Right atrium auricular region (tissue), 2 donors: Measurements from ENCODE around the gene BHLHA15. TPM values are rescaled to one million over a fixed set of nuclear protein-coding genes. Genes with fewer than 3 reads are reported as not detected.

ENCODE experiments used
- DNase-seq: peaks from one replicate; pipeline ENCODE4 v3.0.0-alpha.2; 2019; ENCODE audit warnings: low spot score
- H3K27ac ChIP-seq, 2 donors: fragments of 200-600 bp; sonication (generic); 1 replicate in 1 of 2; 2 replicates in 1 of 2; pipeline ENCODE4 v1.5.1; 2016 to 2019
- H3K27me3 ChIP-seq, 2 donors: fragments of 200-600 bp; sonication (generic); one replicate each; pipeline versions ENCODE4 v1.5.1 to v1.6.0; 2017 to 2019
- H3K36me3 ChIP-seq: fragments of 200-600 bp; sonication (generic); one replicate; pipeline ENCODE4 v1.5.1; 2016
- H3K4me1 ChIP-seq, 2 donors: fragments of 200-600 bp; sonication (generic); one replicate each; pipeline versions ENCODE4 v1.5.1 to v1.6.0; 2017 to 2019
- H3K4me3 ChIP-seq, 2 donors: fragments of 200-600 bp; sonication (generic); 1 replicate in 1 of 2; 2 replicates in 1 of 2; pipeline ENCODE4 v1.5.1; 2017 to 2019; ENCODE audit warnings: mild to moderate bottlenecking in 1 of 2, moderate library complexity in 1 of 2
- H3K9me3 ChIP-seq, 2 donors: fragments of 200-600 bp; sonication (generic); one replicate each; pipeline ENCODE4 v1.5.1; 2019
- total RNA-seq, 2 donors: library from RNA; depleted of rRNA; stranded (reverse); fragments of >200 nt; gene quantifications; one replicate each; pipeline ENCODE4 v1.1.0, GENCODE V29; 2016
- TF ChIP-seq, protein P1 (sequence below), 2 donors: fragments of 200-600 bp; sonication (generic); IDR thresholded peaks; one replicate each; pipeline ENCODE4 v1.5.1; 2019; ENCODE audit warnings: antibody characterized with exemption in 2 of 2

Gene BHLHA15
- total RNA-seq, 2 donors from 2014 or later: 0.83 TPM; not detected in 1

DNA sequence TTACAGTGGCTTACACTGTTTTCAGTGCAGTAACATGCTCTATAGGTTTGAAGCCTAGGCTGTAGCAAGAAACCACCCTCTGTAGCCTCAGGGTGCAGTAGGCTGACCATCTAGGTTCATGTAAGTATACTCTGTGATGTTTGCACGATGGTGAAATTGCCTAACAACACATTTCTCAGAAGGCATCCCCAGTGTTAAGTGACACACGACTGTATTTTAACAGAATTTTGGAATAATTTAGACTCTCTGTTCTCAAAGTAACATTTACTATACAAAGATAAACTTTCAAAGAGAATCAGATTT lies 44.6 kb upstream of the BHLHA15 start:
- Histone ChIP-seq H3K27me3 (no peaks in the 10 kb centered on the region), H3K4me3 (no peak overlapping the region), H3K36me3 (no peaks in the 10 kb centered on the region), H3K9me3 (no peaks in the 10 kb centered on the region), H3K27ac (no peak overlapping the region), H3K4me1 (peaks cover 0 to 20% of the 10 kb centered on the region in 2 donors)
- no peak for DNase-seq
- TF ChIP-seq, protein P1, sequence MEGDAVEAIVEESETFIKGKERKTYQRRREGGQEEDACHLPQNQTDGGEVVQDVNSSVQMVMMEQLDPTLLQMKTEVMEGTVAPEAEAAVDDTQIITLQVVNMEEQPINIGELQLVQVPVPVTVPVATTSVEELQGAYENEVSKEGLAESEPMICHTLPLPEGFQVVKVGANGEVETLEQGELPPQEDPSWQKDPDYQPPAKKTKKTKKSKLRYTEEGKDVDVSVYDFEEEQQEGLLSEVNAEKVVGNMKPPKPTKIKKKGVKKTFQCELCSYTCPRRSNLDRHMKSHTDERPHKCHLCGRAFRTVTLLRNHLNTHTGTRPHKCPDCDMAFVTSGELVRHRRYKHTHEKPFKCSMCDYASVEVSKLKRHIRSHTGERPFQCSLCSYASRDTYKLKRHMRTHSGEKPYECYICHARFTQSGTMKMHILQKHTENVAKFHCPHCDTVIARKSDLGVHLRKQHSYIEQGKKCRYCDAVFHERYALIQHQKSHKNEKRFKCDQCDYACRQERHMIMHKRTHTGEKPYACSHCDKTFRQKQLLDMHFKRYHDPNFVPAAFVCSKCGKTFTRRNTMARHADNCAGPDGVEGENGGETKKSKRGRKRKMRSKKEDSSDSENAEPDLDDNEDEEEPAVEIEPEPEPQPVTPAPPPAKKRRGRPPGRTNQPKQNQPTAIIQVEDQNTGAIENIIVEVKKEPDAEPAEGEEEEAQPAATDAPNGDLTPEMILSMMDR (IDR thresholded peaks at IDR 0.05): no peak

DNA sequence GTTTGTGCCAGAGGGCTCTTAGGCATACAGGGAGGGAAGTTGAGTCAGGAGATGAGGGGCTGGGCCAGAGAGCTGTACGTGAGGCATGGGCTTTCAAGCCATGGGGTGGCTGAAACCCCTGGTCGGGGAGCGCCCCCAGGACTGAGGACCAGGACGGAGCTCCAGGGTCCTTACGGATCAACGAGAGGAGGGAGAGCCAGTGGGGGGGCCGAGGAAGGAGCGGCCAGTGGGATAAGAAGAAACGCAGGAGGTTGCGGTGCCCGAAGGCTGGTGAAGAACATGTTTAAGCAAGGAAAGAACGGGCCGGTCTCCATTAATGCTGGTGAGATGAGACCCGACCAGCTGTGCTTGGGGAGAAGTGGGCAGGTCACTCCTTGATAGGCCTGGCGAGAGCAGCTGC lies 43.6 kb upstream of the BHLHA15 start:
- no peak for DNase-seq
- Histone ChIP-seq H3K27me3 (no peaks in the 10 kb centered on the region), H3K27ac (no peak overlapping the region), H3K36me3 (peaks cover 5% of the 10 kb centered on the region), H3K9me3 (no peaks in the 10 kb centered on the region), H3K4me3 (no peak overlapping the region), H3K4me1 (peaks cover 0 to 20% of the 10 kb centered on the region in 2 donors)
- TF ChIP-seq, protein P1 (IDR thresholded peaks at IDR 0.05): no peak

DNA sequence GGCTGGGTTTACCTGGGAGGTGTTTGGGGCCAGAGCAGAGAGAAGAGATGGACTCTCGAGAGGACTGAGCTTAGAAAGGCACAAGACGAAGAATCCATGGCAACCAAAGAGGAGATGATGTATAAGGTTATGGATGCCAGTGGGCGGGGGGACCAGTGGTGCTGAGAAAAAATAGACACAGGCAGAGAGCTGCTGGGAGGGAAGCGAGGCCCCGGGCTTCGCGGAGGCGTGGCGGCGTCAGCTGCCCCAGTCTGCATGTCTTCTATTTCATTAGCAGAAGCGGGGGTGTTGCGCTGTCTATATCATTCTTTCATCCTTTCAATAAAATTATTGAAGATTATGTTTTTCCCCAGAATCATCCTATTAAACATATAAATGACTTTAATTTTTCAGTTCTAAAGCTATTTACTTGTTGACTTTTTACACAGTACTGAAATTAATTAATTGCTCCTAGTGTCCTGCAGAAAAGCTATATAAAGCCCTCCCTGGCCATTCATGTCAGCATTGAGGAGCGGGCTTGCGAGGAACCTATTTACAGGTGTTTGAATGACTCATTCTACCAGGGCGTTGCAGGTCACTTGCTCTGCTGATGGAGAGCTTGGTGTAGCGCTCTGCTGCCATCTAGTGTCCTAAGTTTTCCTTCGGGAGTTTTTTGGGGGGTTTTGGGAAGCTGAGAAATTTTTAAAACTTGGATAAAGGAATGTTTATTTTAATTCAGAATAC lies 42.9 kb upstream of the BHLHA15 start:
- Histone ChIP-seq H3K36me3 (peaks cover 7% of the 10 kb centered on the region), H3K4me3 (no peak overlapping the region), H3K27me3 (no peaks in the 10 kb centered on the region), H3K27ac (no peak overlapping the region), H3K4me1 (peaks cover 0 to 17% of the 10 kb centered on the region in 2 donors), H3K9me3 (no peaks in the 10 kb centered on the region)
- peak; percentile 68 for DNase-seq
- TF ChIP-seq, protein P1 (IDR thresholded peaks at IDR 0.05): peak; percentile 68 to 88

DNA sequence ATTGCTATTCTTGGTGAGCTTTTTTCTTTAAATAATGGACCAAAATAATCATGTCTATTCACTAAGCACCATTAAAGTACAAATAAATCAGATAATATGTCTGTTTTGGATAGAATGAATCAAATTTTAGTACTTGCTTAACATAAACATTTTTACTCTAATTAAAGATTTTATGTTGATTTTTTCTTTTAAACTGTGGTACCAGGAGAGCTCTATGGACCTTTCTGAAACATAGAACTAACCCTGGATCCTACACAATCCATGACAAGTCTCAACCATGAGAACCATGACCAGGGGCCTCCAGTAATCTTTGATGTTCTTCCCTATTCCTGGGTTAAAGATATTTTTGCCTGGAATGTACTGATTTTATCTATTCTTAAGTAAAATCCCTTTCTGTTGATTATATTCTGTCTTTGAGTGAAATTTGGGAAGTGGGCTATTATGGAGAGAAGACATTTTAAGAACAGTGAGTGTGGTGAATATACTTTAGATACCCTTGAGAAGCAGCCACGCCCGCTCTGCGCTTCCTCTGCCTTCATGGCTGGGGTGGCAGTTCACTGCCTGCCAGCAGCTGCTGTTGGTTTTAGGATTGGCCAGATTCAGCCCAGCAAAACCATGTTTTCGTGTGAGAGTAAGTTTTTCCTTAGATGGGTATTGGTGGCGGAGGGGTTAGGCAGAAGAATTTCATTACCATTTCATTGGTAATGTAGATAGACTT lies 42.2 kb upstream of the BHLHA15 start:
- no peaks in the 10 kb centered on the region for H3K27me3 ChIP-seq
- no peak overlapping the region for H3K27ac ChIP-seq
- TF ChIP-seq, protein P1 (IDR thresholded peaks at IDR 0.05): peak in 1 of 2 donors; percentile 16
- no peaks in the 10 kb centered on the region for H3K9me3 ChIP-seq
- DNase-seq: no peak
- peaks cover 0 to 10% of the 10 kb centered on the region in 2 donors for H3K4me1 ChIP-seq
- H3K4me3 ChIP-seq: no peak overlapping the region
- peaks cover 7% of the 10 kb centered on the region for H3K36me3 ChIP-seq

DNA sequence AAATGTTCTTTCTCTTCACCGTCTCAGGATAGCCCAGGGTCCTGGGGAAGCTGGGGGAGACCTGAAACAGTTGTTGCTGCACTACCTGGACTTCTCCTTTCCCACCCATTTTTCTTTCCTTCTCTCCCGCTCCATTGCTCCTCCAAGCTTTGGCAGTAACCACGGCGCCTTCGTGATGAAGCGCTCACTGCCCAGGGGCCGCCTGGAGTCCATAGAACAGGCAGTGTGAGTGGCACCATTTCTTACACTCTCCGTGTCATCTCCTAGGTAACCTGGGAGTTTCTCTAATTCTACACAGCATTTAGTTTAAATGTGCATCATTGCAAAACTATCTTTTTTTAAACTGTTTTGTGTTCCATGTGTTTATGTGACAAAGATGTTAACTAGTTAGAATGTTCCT lies 40.3 kb upstream of the BHLHA15 start:
- Histone ChIP-seq H3K27me3 (no peaks in the 10 kb centered on the region), H3K36me3 (peaks cover 13% of the 10 kb centered on the region), H3K4me1 (peaks cover 0 to 14% of the 10 kb centered on the region in 2 donors), H3K4me3 (no peak overlapping the region), H3K9me3 (no peaks in the 10 kb centered on the region), H3K27ac (no peak overlapping the region)
- TF ChIP-seq, protein P1 (IDR thresholded peaks at IDR 0.05): no peak
- DNase-seq: no peak
